HepG2 (cell line): Measurements from ENCODE around the gene ARHGDIA. TPM values are rescaled to one million over a fixed set of nuclear protein-coding genes. Genes with fewer than 3 reads are reported as not detected.
A peak's percentile ranks its signal among the peaks of the same experiment; 100 is the strongest.

Experiments used
- ARHGAP35 ChIP-seq: sonication (generic); formaldehyde crosslinking; IDR thresholded peaks from 2 replicates; pipeline ENCODE4 v1.9.0; 2022; ENCODE audit warnings: mild to moderate bottlenecking, inconsistent platforms, moderate library complexity, missing genetic modification reagents, borderline replicate concordance
- BRD4 ChIP-seq: sonication (generic); formaldehyde crosslinking; IDR thresholded peaks from 2 replicates; pipeline ENCODE4 v1.4.0; 2020; ENCODE audit warnings: missing genetic modification reagents
- DR1 ChIP-seq: sonication (generic); formaldehyde crosslinking; IDR thresholded peaks from 2 replicates; pipeline ENCODE4 v1.8.0; 2021; ENCODE audit warnings: mild to moderate bottlenecking, missing genetic modification reagents, inconsistent platforms
- FOSL2 ChIP-seq: sonication (generic); formaldehyde crosslinking; IDR thresholded peaks from 2 replicates; pipeline ENCODE4 v1.4.0; 2020; ENCODE audit warnings: missing genetic modification reagents
- HMGXB4 ChIP-seq, 2 experiments: sonication (generic) in 1 of 2; formaldehyde crosslinking in 1 of 2; IDR thresholded peaks; 2 replicates each; pipeline versions ENCODE4 v1.4.0 to v1.6.1; 2018 to 2020; ENCODE audit warnings: missing genetic modification reagents in 2 of 2, borderline replicate concordance in 1 of 2, low read depth in 1 of 2, mild to moderate bottlenecking in 1 of 2, missing biosample characterization in 1 of 2
- PHF8 ChIP-seq: sonication (generic); formaldehyde crosslinking; IDR thresholded peaks from 2 replicates; pipeline ENCODE4 v1.5.0; 2020; ENCODE audit warnings: missing genetic modification reagents
- THAP11 ChIP-seq: IDR thresholded peaks from 2 replicates; pipeline ENCODE4 v1.6.1; 2016; ENCODE audit warnings: missing biosample characterization, missing genetic modification reagents
- ZBTB40 ChIP-seq, 2 experiments: fragments of 450-650 bp in 1 of 2; sonication (generic) in 1 of 2; formaldehyde crosslinking in 1 of 2; IDR thresholded peaks; 2 replicates each; pipeline versions ENCODE4 v1.6.1 to v1.8.0; 2016 to 2022; ENCODE audit warnings: antibody characterized with exemption in 1 of 2, mild to moderate bottlenecking in 1 of 2, missing genetic modification reagents in 1 of 2
- ZNF143 ChIP-seq: sonication (generic); formaldehyde crosslinking; IDR thresholded peaks from 2 replicates; pipeline ENCODE4 v1.4.0; 2020; ENCODE audit warnings: missing genetic modification reagents
- ZNF326 ChIP-seq: sonication (generic); formaldehyde crosslinking; IDR thresholded peaks from 2 replicates; pipeline ENCODE4 v1.4.0; 2020; ENCODE audit warnings: missing genetic modification reagents, borderline replicate concordance
- ZNF687 ChIP-seq: sonication (generic); formaldehyde crosslinking; IDR thresholded peaks from 2 replicates; pipeline ENCODE4 v1.5.1; 2020; ENCODE audit warnings: mild to moderate bottlenecking, missing genetic modification reagents, moderate library complexity
- ZNF83 ChIP-seq: sonication (generic); formaldehyde crosslinking; IDR thresholded peaks from 2 replicates; pipeline ENCODE4 v1.4.0; 2020; ENCODE audit warnings: missing genetic modification reagents, mild to moderate bottlenecking, borderline replicate concordance
- ZSCAN25 ChIP-seq: sonication (generic); formaldehyde crosslinking; IDR thresholded peaks from 2 replicates; pipeline ENCODE4 v1.8.0; 2022; ENCODE audit warnings: mild to moderate bottlenecking, missing genetic modification reagents
- polyA plus RNA-seq, 8 experiments: library from polyadenylated mRNA; depleted of rRNA in 3 of 8; stranded (reverse) in 7 of 8; unstranded in 1 of 8; fragments of >200 nt; fragmentation: Illumina TruSeq in 4 of 8; extraction: Trizol in 4 of 8; gene quantifications; 2 replicates each; pipeline versions ENCODE4 v1.2.1 to v1.2.3, GENCODE V29; 2011 to 2016; ENCODE audit warnings: low read depth in 4 of 8, missing spikeins in 1 of 8, mixed read lengths in 1 of 8; ENCODE audit not compliant: insufficient read depth in 1 of 8
- total RNA-seq, 5 experiments: library from RNA; depleted of rRNA; stranded (reverse); fragments of >200 nt; fragmentation: Illumina TruSeq; extraction: Trizol; gene quantifications; 2 replicates each; pipeline ENCODE4 v1.2.3, GENCODE V29; 2016; ENCODE audit warnings: low read depth in 1 of 5

ARHGDIA gene
- total and polyA plus RNA-seq, 2 of the 13 experiments (the other 11 are each of a cell fraction or from before 2014, with no cell fraction given), result 40.0 to 64.0 TPM

GRCh38 chr17:81821603-81822311, 49.4 kb downstream of the ARHGDIA start (continued):
- TF ChIP-seq ZBTB40 (IDR thresholded peaks at IDR 0.05) (no peak), ZBTB40 (CRISPR knock-in tag; IDR thresholded peaks at IDR 0.05) (peak; percentile 60; the same call in 1 of the 2 replicates), BRD4 (CRISPR knock-in tag) (no peak), ZNF83 (no peak), PHF8 (CRISPR knock-in tag) (peak; percentile 33; the same call in 1 of the 2 replicates), ARHGAP35 (CRISPR knock-in tag) (0 out of 2 replicates have a peak, but pooled peaks have one; percentile 21), THAP11 (CRISPR knock-in tag) (peak; percentile 67), FOSL2 (CRISPR knock-in tag) (peak; percentile 47; the same call in 1 of the 2 replicates), ZSCAN25 (peak; percentile 91), DR1 (CRISPR knock-in tag) (0 out of 2 replicates have a peak, but pooled peaks have one; percentile 47), ZNF326 (CRISPR knock-in tag) (no peak), ZNF687 (CRISPR knock-in tag) (peak; percentile 85), ZNF143 (no peak), HMGXB4 (CRISPR knock-in tag; IDR thresholded peaks at IDR 0.05; ENCODE audit: borderline replicate concordance in 1 of 2, low read depth in 1 of 2) (peak; percentile 64 to 76; a peak in 3 of 4 replicates)
